Heart right ventricle (tissue), 16 donors: Measurements from ENCODE around the gene HCRTR1. TPM values are rescaled to one million over a fixed set of nuclear protein-coding genes. Genes with fewer than 3 reads are reported as not detected.

Experiments used
- ATAC-seq, 8 donors: fragments of 200-7000 bp; cut with Tn5 transposase; one replicate each; pipeline ENCODE4 v1.9.1; 2020; ENCODE audit warnings: mild to moderate bottlenecking in 8 of 8, moderate library complexity in 8 of 8, moderate number of reproducible peaks in 1 of 8
- DNase-seq, 2 donors: peaks; one replicate each; pipeline ENCODE4 v3.0.0-alpha.2; 2020
- H3K27ac ChIP-seq, 10 donors: fragments of 200-600 bp; sonication (generic) in 2 of 10; one replicate each; pipeline versions ENCODE4 v1.5.0 to v1.8.0; 2020 to 2022; ENCODE audit warnings: mild to moderate bottlenecking in 3 of 10
- H3K27me3 ChIP-seq, 7 donors: fragments of 200-600 bp; one replicate each; pipeline ENCODE4 v1.8.0; 2021 to 2022; ENCODE audit warnings: mild to moderate bottlenecking in 2 of 7
- H3K36me3 ChIP-seq, 9 donors: fragments of 200-600 bp; sonication (generic) in 1 of 9; one replicate each; pipeline versions ENCODE4 v1.5.0 to v1.8.0; 2020 to 2022; ENCODE audit warnings: mild to moderate bottlenecking in 2 of 9
- H3K4me1 ChIP-seq, 9 donors: fragments of 200-600 bp; sonication (generic) in 1 of 9; one replicate each; pipeline versions ENCODE4 v1.5.0 to v1.8.0; 2020 to 2022; ENCODE audit warnings: mild to moderate bottlenecking in 4 of 9
- H3K4me3 ChIP-seq, 10 donors: fragments of 200-600 bp; sonication (generic) in 2 of 10; one replicate each; pipeline versions ENCODE4 v1.5.0 to v1.8.0; 2020 to 2022; ENCODE audit warnings: mild to moderate bottlenecking in 7 of 10, moderate library complexity in 2 of 10
- H3K9me3 ChIP-seq, 11 donors: fragments of 200-600 bp in 10 of 11; sonication (generic) in 2 of 11; one replicate each; pipeline versions ENCODE4 v1.5.0 to v1.8.0; 2013 to 2022; ENCODE audit warnings: mild to moderate bottlenecking in 2 of 11, control low read depth in 1 of 11, moderate library complexity in 1 of 11
- WGBS, 2 donors: extraction: QIAGEN DNeasy Blood & Tissue Kit; methylation state at CpG; one replicate each; pipeline ENCODE4 v1.1.7; 2013; ENCODE audit warnings: inconsistent platforms in 1 of 2; 5-methylcytosine and 5-hydroxymethylcytosine counted together
- intact Hi-C, 10 donors: fragments of 100-400 bp; cut with DNase I; formaldehyde crosslinking; loops; one replicate each; pipeline versions ENCODE4 v1.11.1 to v1.14.2; 2022
- polyA plus RNA-seq, 2 donors: library from polyadenylated mRNA; stranded (reverse); fragments of 200-250 nt; gene quantifications; one replicate each; pipeline ENCODE4 v1.2.3, GENCODE V29; 2013
- total RNA-seq, 10 donors: library from RNA; stranded (reverse); fragmentation: NEBNext Ultra II Directional in 3 of 10; extraction: Animal tissue kit (Norgen Biotek cat#: 25700) in 3 of 10; gene quantifications; one replicate each; pipeline versions ENCODE4 v1.2.1 to v1.2.4, GENCODE V29; 2021 to 2023
- TF ChIP-seq, protein P1 (sequence below), 9 donors: fragments of 200-600 bp; sonication (generic) in 2 of 9; IDR thresholded peaks; one replicate each; pipeline versions ENCODE4 v1.5.0 to v1.8.0; 2021 to 2022; ENCODE audit warnings: antibody characterized with exemption in 9 of 9, mild to moderate bottlenecking in 5 of 9, moderate library complexity in 1 of 9
- donor health status: Arrhythmogenic right ventricular cardiomyopathy.
- donor health status: ischemic (EF 13 %, LVEDD 7.1; RV severe dilation, severe dysfunction).
- donor health status: healthy with polysubstance abuse.
- donor health status: DM: no; HTN: yes; CAD: no.
- donor health status: DM: no; HTN: no; CAD: no.
- donor health status: ischemic (EF 25% LVEDD 6.9; RV normal size, moderate dysfunction).
- donor health status: ischemic (EF 25% LVEDD 5.7; RV mildly dilated, moderate dysfunction).
- donor health status: healthy.
- donor health status: DM: yes; HTN: yes; CAD: no.
- donor health status: Ischemic cardiomyopathy.
- donor health status: ischemic (EF 35%, LVEDD 5.7; RV mildly dilated, moderate dysfunction).
- donor health status: nonischemic (EF 11% LVEDD 7.7; RV severe dilation, severe dysfunction).
- donor health status: DM: yes; HTN: yes; CAD: no.
- donor health status: PGD.
- donor health status: ischemic (EF 29% LVEDD 5.4; RV normal size, mild dysfunction).
- donor health status: nonischemic (EF 23%, LVEDD 6.1; RV moderate dilation, normal function).

Gene HCRTR1
- total and polyA plus RNA-seq, 12 donors = 0.17 to 1.5 (median 0.37) TPM; not detected in 4

GRCh38 chr1:31593136-31593665, 24.3 kb upstream of the HCRTR1 start:
- 84 to 88% methylated on average over 5 of the region's 5 CpGs for WGBS, 2 donors
- TF ChIP-seq, protein P1, sequence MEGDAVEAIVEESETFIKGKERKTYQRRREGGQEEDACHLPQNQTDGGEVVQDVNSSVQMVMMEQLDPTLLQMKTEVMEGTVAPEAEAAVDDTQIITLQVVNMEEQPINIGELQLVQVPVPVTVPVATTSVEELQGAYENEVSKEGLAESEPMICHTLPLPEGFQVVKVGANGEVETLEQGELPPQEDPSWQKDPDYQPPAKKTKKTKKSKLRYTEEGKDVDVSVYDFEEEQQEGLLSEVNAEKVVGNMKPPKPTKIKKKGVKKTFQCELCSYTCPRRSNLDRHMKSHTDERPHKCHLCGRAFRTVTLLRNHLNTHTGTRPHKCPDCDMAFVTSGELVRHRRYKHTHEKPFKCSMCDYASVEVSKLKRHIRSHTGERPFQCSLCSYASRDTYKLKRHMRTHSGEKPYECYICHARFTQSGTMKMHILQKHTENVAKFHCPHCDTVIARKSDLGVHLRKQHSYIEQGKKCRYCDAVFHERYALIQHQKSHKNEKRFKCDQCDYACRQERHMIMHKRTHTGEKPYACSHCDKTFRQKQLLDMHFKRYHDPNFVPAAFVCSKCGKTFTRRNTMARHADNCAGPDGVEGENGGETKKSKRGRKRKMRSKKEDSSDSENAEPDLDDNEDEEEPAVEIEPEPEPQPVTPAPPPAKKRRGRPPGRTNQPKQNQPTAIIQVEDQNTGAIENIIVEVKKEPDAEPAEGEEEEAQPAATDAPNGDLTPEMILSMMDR (IDR thresholded peaks at IDR 0.05) = no peak
- Histone ChIP-seq H3K36me3 (no peaks in the 10 kb centered on the region), H3K9me3 (no peaks in the 10 kb centered on the region), H3K27ac (no peak overlapping the region), H3K4me1 (peaks cover 7 to 70% (median 23%) of the 10 kb centered on the region in 9 donors), H3K4me3 (no peak overlapping the region), H3K27me3 (peaks cover 0 to 13% (median 0%) of the 10 kb centered on the region in 7 donors)
- ATAC-seq (no peak), DNase-seq (no peak)
- intact Hi-C loops = loop anchor here in 2 of 10 donors (2.0 kb wide), 2 partner anchors 26 to 28 kb away; no protein-coding TSS in a partner anchor

- H3K36me3 ChIP-seq = no peaks in the 10 kb centered on the region
- H3K9me3 ChIP-seq = no peaks in the 10 kb centered on the region
- no peak overlapping the region for H3K27ac ChIP-seq
- intact Hi-C loops = loop anchor here in 9 of 10 donors (1.0 to 2.0 kb wide), 3 partner anchors 27 to 30 kb away; no protein-coding TSS in a partner anchor
- TF ChIP-seq, protein P1 (IDR thresholded peaks at IDR 0.05) = peak; percentile 81 to 93 (median 91)
- WGBS, 2 donors = 43 to 55% methylated on average over 10 of the region's 10 CpGs
- H3K4me3 ChIP-seq = no peak overlapping the region
- peaks cover under 1 to 62% (median 15%) of the 10 kb centered on the region in 9 donors for H3K4me1 ChIP-seq
- DNase-seq (peak; percentile 82 to 87), ATAC-seq (peak; percentile 74 to 93 (median 86))
- H3K27me3 ChIP-seq = peaks cover 0 to 6% (median 0%) of the 10 kb centered on the region in 7 donors
Measured at GRCh38 chr1:31593770-31594632, 23.5 kb upstream of the HCRTR1 start.

DNA sequence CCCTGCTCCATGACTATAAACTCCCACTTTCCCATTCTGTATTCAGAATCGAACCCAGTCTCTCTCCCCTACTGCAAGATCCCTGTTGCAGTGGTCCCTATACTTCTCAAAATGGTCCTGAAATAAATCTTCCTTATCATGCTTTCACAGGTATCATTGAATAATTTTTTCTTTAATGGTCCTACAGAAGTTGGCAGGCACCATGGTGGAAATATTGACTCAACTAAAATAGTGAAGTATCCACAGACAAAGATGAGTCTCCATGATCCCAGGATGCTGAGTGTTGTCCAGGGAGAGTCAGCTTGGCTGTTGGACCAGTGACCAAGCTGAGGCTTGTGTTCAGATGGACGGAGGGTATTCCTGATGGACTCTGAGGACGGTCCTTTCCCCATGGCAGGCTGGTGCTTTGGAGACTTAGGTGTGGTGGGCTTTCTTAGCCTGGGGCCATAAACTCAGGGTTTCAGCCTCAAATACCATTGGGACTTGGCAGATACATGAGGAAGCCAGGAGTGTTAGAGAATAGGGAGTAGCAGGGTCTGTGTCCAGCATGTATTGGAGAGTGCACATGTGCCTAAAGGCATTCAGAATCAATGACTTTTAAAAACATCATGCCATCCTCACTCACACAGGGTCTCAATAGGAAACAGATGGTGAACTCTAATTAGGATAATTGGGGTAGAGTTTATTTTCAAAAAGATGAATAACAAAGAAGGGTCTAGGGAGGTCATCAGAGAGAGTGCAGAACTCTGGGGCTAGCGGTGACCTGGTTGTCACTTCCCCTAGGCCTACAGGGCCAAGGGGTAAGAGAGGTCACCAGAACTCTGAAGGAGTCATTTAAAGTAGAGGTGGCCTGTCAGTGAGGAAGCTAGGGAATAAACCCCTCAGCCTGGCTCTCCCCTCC, 21.4 kb upstream of the HCRTR1 start:
- intact Hi-C loops = loop anchor here in 1 of 10 donors (5.0 kb wide), 1 partner anchor 34 kb away; no protein-coding TSS in a partner anchor
- TF ChIP-seq, protein P1 (IDR thresholded peaks at IDR 0.05) = no peak
- Histone ChIP-seq H3K36me3 (no peaks in the 10 kb centered on the region), H3K4me3 (no peak overlapping the region), H3K9me3 (no peaks in the 10 kb centered on the region), H3K27ac (peak overlapping the region in 7 of 10 donors; percentile 6 to 72 (median 50)), H3K4me1 (peaks cover 0 to 50% (median 9%) of the 10 kb centered on the region in 9 donors), H3K27me3 (no peaks in the 10 kb centered on the region)
- ATAC-seq (no peak), DNase-seq (peak in 1 of 2 donors; percentile 1)
- 83 to 88% methylated on average over 4 of the region's 4 CpGs for WGBS, 2 donors

DNA sequence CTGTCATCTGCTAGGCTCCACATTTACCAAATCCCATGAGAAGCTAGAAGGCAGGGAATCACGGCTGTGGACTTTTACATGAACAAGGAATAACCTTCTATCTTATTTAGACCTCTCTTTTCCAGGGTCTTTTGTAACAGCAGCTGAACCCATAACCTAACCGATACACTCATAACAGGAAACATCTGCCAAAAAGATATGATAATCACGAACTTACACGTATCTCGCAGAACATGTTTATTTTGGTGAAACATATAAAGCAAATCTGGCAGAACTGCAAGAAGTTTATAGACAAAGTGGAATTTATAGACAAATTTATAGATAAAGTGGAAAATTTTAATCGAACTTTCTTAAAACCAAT, 20.8 kb upstream of the HCRTR1 start:
- TF ChIP-seq, protein P1 (IDR thresholded peaks at IDR 0.05) = no peak
- WGBS, 2 donors = 34 to 47% methylated on average over 6 of the region's 6 CpGs

More for the DNA sequence above, 20.8 kb upstream of the HCRTR1 start:
- H3K36me3 ChIP-seq = no peaks in the 10 kb centered on the region
- H3K4me1 ChIP-seq = peaks cover 0 to 46% (median 9%) of the 10 kb centered on the region in 9 donors
- intact Hi-C loops = loop anchor here in 1 of 10 donors (5.0 kb wide), 1 partner anchor 34 kb away; no protein-coding TSS in a partner anchor
- ATAC-seq (no peak), DNase-seq (no peak)
- no peaks in the 10 kb centered on the region for H3K9me3 ChIP-seq
- H3K27ac ChIP-seq = peak overlapping the region in 7 of 10 donors; percentile 6 to 72 (median 50)
- H3K4me3 ChIP-seq = no peak overlapping the region
- no peaks in the 10 kb centered on the region for H3K27me3 ChIP-seq
